Activated effector memory CD4-positive, alpha-beta T cell treated with Interleukin-2 at 50 U/mL for 16 hours (primary cell): ENCODE data around the gene CSRP2.
A peak's percentile ranks its signal among the peaks of the same experiment; 100 is the strongest.

Source experiments
- DNase-seq: peaks from one replicate; pipeline ENCODE4 v3.0.0-alpha.2; 2020

The CSRP2 gene

DNA sequence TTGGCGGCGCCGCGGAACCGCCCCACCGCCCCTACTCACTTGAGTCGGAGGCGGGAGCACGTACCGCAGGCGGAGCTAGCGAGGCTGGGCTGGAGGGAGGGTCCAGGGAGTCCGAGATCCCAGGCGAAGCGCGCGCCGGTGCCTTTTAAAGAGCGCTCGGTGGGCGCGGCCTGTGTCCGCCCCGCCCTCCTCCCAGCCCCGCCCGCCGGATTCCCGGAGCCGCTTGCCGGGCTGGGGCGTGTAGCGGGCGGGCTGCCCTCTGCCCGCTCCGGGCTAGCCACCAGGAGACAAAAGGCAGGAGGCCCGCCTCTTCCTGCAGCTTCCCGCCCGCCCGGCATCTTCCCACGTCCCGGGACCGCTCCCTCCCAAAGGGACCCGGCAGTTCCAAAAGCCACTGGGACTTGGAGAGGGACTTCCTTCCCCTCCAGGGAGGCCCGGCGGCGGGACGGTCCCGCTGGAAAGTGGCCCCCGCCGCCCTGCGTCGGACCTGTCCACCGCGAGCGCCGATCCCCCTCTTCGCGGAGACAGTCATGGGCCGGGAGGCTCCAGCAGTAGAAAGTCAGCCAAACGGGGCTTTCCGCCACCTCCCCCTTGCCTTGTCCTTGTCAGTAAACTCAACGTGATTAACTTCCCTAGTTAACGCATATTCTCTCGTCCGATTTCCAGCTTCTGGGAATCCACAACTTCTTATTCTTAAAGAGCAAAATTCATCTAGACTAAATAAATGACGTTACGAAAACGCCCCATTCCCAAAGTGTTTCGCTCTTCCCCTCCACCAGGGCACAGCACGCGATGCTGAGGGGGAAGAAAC lies at the start of gene CSRP2:
Gene CSRP2 (minus strand): TSS at position 121 of the 811 bp plus-strand sequence. CDS start 12,759 bp downstream, outside the sequence.
- peak; percentile 30 for DNase-seq

GRCh38 chr12:76927170-76927784 lies 48.5 kb upstream of the CSRP2 start:
- DNase-seq: no peak

GRCh38 chr12:76925135-76925534 lies 46.3 kb upstream of the CSRP2 start:
- DNase-seq: no peak

- DNase-seq: no peak
Observed at GRCh38 chr12:76922866-76923265, 44.0 kb upstream of the CSRP2 start.

DNA sequence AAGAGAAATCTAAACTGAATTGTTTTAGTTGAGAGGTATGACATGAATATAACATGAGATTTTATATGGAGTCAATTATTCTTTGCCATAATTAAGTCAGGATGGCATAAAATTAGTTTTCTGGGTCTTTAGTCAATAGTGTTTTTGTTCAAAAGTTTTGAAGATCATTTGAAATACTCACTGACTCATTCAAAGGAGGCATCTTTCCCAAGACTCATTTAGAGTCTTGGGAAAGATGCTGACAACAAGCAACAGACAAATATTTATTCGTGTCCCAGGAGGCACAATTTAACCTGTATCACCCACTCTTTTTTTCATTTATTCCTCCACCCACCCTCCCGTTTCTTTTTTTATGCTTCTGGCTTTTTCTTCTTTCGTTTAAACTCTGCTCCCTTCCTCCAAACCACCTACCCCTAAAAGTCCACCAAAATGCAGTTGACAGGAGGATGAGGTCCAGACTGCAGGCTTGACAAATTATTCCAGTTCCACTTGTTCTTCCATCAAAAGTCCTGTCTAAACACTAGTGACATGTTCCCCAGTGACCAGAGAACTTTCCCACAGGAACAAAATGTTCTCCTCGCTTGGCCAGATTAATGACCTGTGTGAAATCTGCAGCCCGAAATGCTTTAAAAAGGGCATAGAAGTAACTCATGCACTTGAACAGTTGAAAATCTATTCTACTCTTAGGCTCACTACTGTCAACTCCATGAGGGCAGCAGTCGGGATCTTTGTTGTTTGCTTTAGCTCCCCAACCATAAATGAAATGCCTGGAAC lies 43.3 kb upstream of the CSRP2 start:
- DNase-seq: no peak

DNA sequence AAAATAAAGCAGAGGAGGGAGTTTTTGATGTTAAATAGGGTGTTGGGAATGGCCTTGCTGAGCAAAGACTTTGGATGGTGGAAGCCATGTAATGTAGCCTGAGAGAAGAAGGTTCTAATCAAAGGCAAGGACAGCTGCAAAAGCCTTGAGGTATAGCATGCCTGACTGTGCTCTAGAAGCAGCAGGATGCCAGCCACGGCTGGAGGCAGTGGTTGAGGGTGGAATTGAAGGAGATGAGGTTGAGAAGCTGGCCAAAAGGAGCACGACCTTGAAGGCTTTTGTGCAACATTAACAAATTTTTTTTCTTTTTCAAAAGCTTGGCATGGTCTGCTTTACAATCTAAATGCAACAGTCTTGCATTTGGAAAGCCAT lies 42.3 kb upstream of the CSRP2 start:
- DNase-seq: no peak

DNA sequence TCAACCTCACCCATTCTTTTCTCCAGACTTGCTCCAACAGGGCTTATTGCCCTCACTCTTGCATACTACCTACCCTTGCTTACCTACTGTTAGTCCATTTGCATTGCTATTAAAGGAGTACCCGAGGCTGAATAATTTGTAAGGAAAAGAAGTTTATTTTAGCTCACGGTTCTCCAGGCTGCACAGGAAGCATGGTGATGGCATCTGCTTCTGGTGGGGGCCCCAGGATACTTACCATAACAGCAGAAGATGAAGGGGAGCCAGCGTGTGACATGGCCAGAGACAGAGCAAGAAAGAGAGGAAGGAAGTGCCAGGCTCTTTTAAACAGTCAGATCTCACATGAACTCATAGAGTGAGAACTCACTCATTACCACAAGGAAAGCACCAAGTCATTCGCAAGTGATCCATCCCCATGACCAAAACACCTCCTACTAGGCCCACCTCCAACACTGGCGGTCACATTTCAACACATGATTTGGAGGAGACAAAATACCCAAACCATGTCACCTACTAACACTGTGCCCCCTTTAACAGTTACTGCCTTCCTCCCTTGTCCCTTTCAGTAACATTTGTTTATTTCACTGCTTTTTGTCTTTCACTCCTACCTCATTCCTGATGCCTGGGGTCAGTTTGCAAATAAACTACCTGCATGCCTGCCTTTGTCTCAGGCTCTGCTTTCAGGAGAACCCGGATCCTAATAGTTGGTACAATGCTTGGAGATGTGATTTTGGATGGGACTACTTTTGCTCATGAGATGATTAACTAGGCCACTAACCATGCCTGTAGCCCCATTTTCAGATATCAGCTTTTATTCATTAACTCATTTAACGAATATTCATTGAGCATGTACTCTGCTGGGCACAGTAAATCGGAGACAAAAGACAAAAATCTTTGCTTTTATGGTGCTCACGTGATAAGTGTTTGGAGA lies 41.6 kb upstream of the CSRP2 start:
- no peak for DNase-seq

DNA sequence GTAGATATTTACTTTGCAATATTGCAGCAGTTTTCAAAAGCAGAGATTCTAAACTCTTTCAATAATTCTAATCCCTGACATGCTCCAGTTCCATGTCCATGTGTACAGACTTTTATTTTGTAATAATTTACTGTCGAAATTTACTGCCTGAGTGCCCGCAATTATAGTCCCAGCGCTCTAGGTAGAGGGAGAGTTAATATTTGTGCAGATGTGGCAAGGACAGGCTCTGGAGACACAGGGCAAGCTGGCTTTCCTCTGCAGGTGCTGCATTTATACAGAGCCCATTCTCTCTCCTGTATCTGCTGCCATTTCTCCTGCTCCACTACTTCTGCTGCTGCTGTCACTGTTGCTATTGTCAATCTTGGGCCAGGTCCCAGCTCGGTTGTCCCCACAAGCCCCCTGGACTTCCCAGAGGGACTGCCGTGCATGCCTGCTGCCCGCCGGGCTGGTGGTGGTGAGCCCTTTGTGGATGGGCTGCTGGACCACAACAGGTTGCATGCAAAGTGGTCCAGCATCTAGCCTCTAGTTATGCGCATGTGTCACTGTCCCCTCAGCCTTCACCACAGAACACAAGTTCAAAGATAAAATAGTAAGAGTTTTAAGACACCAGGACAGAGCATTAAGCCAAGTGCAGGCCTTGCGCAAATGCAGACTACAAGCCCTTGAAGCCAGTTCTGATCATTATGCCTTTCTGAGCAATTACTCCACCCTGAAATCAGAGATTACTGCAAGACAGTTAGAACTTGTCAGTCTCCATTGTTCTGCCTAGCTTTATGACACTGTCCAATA lies 40.8 kb upstream of the CSRP2 start:
- DNase-seq: no peak

DNA sequence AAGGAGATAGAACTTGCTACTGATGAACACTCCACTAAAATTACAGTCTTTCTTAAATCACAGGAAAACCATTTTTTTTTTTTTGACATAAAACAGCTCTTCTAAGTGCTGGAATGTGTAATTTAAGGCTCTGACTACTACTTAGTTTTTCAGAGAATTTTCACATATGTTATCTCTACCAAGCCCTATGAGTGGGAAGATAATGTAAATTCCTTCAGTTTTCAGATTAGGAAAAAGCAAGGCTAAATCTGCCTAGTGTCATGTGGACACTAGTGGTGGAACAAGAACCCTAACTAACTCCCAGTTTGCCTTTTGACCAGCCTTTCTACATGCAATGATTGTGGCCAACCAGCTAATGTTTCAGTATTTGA lies 37.3 kb upstream of the CSRP2 start:
- no peak for DNase-seq

GRCh38 chr12:76915361-76916169 lies 36.7 kb upstream of the CSRP2 start:
- no peak for DNase-seq

- DNase-seq: no peak
Observed at GRCh38 chr12:76914102-76914859, 35.5 kb upstream of the CSRP2 start.

GRCh38 chr12:76909290-76909689 lies 30.5 kb upstream of the CSRP2 start:
- no peak for DNase-seq

DNA sequence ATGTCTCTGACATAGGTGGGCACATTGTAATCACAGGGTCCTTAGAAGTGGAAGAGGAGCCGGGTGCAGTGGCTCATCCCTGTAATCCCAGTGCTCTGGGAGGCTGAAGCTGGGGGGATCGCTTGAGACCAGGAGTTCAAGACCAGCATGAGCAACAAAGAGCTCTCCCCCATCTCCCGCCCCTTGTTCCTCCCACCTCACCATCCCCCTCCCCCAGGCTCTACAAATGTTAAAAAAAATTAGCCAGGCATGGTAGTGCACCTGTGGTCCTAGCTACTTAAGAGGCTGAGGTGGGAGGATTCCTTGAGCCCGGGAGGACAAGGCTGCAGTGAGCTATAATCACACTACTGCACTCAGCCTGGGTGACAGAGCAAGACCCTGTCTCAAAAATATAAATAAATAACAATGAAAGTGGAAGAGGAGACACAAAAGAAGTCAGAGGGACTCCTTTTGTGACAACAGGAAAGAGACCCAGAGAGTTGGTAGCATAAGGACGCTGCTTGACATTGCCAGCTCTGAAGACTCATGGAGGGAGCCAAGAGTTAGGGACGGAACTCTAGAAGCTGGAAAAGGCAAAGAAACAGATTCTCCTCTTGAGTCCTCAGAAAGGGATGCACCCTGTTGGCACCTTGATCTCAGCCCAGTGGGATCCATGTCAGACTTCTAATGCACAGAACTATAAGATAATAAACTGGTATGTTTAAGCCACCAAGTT lies 29.6 kb upstream of the CSRP2 start:
- DNase-seq: no peak

DNA sequence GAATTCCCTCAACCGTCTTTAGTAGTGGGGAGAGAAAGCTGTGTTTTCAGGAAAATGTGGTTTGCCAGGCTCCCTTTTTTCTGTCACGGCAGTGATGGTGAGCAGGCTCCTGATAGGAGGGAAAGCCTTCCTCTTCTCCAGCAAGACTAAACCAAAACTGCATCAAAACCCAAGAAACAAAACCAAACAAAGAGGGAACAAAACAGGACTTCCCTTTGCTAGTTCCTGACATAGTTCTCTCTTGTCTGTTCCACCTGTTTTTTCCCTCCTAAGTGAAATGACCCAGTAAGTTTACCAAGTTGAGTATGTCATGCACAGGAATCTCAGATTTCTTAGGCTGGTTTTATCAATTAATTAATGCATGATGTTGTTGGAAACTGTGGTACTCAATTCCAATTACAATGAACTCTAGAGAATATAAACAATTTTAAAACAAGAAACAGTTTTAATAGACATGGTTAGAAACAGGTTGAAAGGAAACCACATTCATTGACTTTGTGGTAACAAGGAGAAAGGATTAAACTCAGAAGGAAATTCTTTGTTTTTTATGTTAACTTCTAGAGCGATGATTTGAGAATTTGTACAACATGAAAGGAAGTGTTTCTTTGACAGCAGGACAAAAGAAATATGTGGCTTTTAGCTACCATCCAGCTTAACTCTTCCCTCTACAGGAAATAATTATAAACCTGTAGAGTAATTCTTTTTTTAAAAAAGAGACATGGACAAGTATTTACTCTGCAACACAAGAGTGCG lies 23.0 kb upstream of the CSRP2 start:
- no peak for DNase-seq

- DNase-seq: no peak
Observed at GRCh38 chr12:76899522-76899921, 20.7 kb upstream of the CSRP2 start.

DNA sequence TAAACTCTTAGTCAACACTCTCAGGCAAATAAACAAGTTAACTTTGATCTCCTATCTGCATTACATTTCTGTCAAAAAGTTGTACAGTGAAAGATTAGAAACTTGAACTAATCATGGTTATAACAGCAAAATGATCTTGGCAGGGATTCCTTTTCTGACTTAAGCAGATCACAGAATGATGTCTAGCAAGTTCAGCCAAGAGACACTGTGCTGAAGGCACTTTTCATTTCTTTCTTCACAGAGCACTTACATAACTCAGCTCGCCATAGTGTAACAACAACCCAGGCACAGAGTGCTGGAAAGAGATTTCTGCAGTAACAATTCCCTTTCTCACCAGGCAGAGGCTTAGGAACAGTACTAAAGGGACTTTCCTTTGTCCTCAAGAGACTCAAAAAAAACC lies 19.6 kb upstream of the CSRP2 start:
- DNase-seq: no peak

DNA sequence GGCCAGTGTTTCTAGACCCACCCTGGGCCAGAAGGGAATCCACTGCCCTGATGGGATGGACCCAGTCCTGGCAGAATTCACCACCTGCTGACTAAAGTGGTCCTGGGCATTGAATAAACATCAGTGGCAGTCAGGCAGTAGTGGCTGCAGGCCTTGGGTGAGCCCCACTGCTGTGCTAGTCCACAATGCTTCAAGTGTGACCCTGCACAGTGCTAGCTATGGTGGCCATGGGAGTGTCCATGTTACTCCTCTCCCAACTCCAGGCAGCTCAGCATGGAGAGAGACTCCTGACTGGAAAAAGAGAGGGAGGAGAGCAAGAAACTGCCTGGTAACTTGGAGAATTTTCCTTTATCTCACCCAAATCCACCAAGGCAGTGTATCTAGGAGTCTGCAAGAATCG lies 17.5 kb upstream of the CSRP2 start:
- DNase-seq: no peak

DNA sequence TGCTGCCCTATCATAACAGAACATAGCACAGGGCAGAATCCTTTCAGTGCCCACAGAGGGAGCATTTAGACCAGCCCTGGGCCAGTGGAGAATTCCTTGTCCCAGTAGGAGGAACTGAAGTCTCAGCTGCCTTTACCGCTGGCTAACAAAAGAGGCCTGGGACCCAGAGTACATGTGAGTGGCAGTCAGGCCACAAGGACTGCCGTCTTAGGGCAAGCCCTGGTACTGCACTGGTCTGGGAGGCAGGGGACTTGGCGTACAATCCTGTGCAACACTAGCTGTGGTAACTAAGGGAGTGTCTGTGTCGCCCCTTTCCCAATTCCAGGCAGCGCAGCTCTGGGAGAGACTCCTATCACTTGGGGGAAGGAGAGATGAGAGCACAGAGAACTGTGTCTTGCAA lies 17.0 kb upstream of the CSRP2 start:
- no peak for DNase-seq

- no peak for DNase-seq
Observed at GRCh38 chr12:76891609-76892008, 12.8 kb upstream of the CSRP2 start.
